Liver (tissue), 9 donors: ENCODE data around the gene HOXC6. TPM values are rescaled to one million over a fixed set of nuclear protein-coding genes. Genes with fewer than 3 reads are reported as not detected.

Experiments
- DNase-seq: peaks from one replicate; pipeline ENCODE4 v3.0.0-alpha.2; 2017; ENCODE audit warnings: low spot score
- H3K27ac ChIP-seq, 2 donors: one replicate each; pipeline ENCODE4 v1.7.0; 2013; ENCODE audit warnings: inconsistent platforms in 2 of 2, low read length in 2 of 2, control low read depth in 1 of 2, low read depth in 1 of 2, mild to moderate bottlenecking in 1 of 2
- H3K27me3 ChIP-seq, 4 donors: one replicate each; pipeline versions ENCODE4 v1.6.1 to v1.7.0; 2013; ENCODE audit warnings: low read length in 3 of 4, inconsistent platforms in 1 of 4, mild to moderate bottlenecking in 1 of 4, moderate library complexity in 1 of 4; ENCODE audit not compliant: control insufficient read depth in 4 of 4, insufficient read depth in 4 of 4
- H3K36me3 ChIP-seq, 4 donors: one replicate each; pipeline versions ENCODE4 v1.6.1 to v1.7.0; 2013; ENCODE audit warnings: low read length in 3 of 4, mild to moderate bottlenecking in 3 of 4, low read depth in 1 of 4, moderate library complexity in 1 of 4; ENCODE audit not compliant: control insufficient read depth in 4 of 4, insufficient read depth in 3 of 4
- H3K4me1 ChIP-seq, 4 donors: one replicate each; pipeline versions ENCODE4 v1.6.1 to v1.7.0; 2013; ENCODE audit warnings: low read length in 3 of 4, mild to moderate bottlenecking in 3 of 4, moderate library complexity in 1 of 4; ENCODE audit not compliant: control insufficient read depth in 4 of 4, insufficient read depth in 4 of 4
- H3K4me3 ChIP-seq, 3 donors: one replicate each; pipeline versions ENCODE4 v1.6.1 to v1.7.0; 2013; ENCODE audit warnings: low read length in 3 of 3, control low read depth in 1 of 3, low read depth in 1 of 3, mild to moderate bottlenecking in 1 of 3
- H3K9ac ChIP-seq, 2 donors: one replicate each; pipeline ENCODE4 v1.7.0; 2013; ENCODE audit warnings: low read length in 2 of 2, mild to moderate bottlenecking in 2 of 2, moderate library complexity in 2 of 2, control low read depth in 1 of 2, low read depth in 1 of 2
- H3K9me3 ChIP-seq, 4 donors: one replicate each; pipeline versions ENCODE4 v1.6.1 to v1.7.0; 2013; ENCODE audit warnings: low read length in 3 of 4; ENCODE audit not compliant: control insufficient read depth in 4 of 4
- ATF3 ChIP-seq: IDR thresholded peaks from 2 replicates; pipeline ENCODE4 v1.6.1; 2016; ENCODE audit warnings: antibody characterized with exemption
- CTCF ChIP-seq: fragments of 150-350 bp; IDR thresholded peaks from 2 replicates; pipeline ENCODE4 v1.5.1; 2017; ENCODE audit warnings: improper control_type of control experiment, low read depth, low read length; ENCODE audit not compliant: missing input control
- EGR1 ChIP-seq, 2 donors: IDR thresholded peaks; 2 replicates each; pipeline ENCODE4 v1.6.1; 2016 to 2018; ENCODE audit warnings: antibody characterized with exemption in 2 of 2, low read depth in 2 of 2
- FOXA1 ChIP-seq: IDR thresholded peaks from 2 replicates; pipeline ENCODE4 v1.6.1; 2016; ENCODE audit warnings: antibody characterized with exemption
- FOXA2 ChIP-seq: IDR thresholded peaks from 2 replicates; pipeline ENCODE4 v1.6.1; 2016; ENCODE audit warnings: antibody characterized with exemption
- GABPA ChIP-seq, 2 donors: IDR thresholded peaks in 1 of 2; conservative IDR thresholded peaks in 1 of 2; 2 replicates each; pipeline ENCODE4 v1.6.1; 2016; ENCODE audit warnings: antibody characterized with exemption in 2 of 2, mild to moderate bottlenecking in 1 of 2, moderate library complexity in 1 of 2
- HNF4A ChIP-seq, 2 donors: conservative IDR thresholded peaks; 2 replicates each; pipeline ENCODE4 v1.6.1; 2016; ENCODE audit warnings: antibody characterized with exemption in 2 of 2, mild to moderate bottlenecking in 2 of 2
- HNF4G ChIP-seq: IDR thresholded peaks from 2 replicates; pipeline ENCODE4 v1.6.1; 2016; ENCODE audit warnings: antibody characterized with exemption
- JUND ChIP-seq, 2 donors: IDR thresholded peaks; 2 replicates each; pipeline ENCODE4 v1.6.1; 2016; ENCODE audit warnings: antibody characterized with exemption in 2 of 2
- MAX ChIP-seq: IDR thresholded peaks from 2 replicates; pipeline ENCODE4 v1.6.1; 2016; ENCODE audit warnings: antibody characterized with exemption
- NR2F2 ChIP-seq: IDR thresholded peaks from 2 replicates; pipeline ENCODE4 v1.6.1; 2016; ENCODE audit warnings: antibody characterized with exemption
- RAD21 ChIP-seq, 2 donors: IDR thresholded peaks; 2 replicates each; pipeline ENCODE4 v1.6.1; 2016; ENCODE audit warnings: antibody characterized with exemption in 2 of 2, mild to moderate bottlenecking in 2 of 2
- REST ChIP-seq: IDR thresholded peaks from 2 replicates; pipeline ENCODE4 v1.6.1; 2016; ENCODE audit warnings: antibody characterized with exemption, mild to moderate bottlenecking
- RXRA ChIP-seq, 2 donors: IDR thresholded peaks; 2 replicates each; pipeline ENCODE4 v1.6.1; 2017 to 2018; ENCODE audit warnings: antibody characterized with exemption in 2 of 2, mild to moderate bottlenecking in 1 of 2
- SP1 ChIP-seq: IDR thresholded peaks from 2 replicates; pipeline ENCODE4 v1.6.1; 2018; ENCODE audit warnings: antibody characterized with exemption, mild to moderate bottlenecking
- TAF1 ChIP-seq: conservative IDR thresholded peaks from 2 replicates; pipeline ENCODE4 v1.6.1; 2016; ENCODE audit warnings: antibody characterized with exemption, mild to moderate bottlenecking
- YY1 ChIP-seq: IDR thresholded peaks from 2 replicates; pipeline ENCODE4 v1.6.1; 2016; ENCODE audit warnings: antibody characterized with exemption, mild to moderate bottlenecking
- ZBTB33 ChIP-seq: IDR thresholded peaks from 2 replicates; pipeline ENCODE4 v1.6.1; 2016; ENCODE audit warnings: antibody characterized with exemption
- WGBS: extraction: QIAGEN DNeasy Blood & Tissue Kit; methylation state at CpG from one replicate; pipeline ENCODE4 v1.1.7; 2013; 5-methylcytosine and 5-hydroxymethylcytosine counted together
- polyA plus RNA-seq, 2 donors: library from polyadenylated mRNA; stranded (reverse) in 1 of 2; unstranded in 1 of 2; fragments of 200-250 nt in 1 of 2; fragments of >200 nt in 1 of 2; fragmentation: Nextera tagmentation in 1 of 2; extraction: Ambion mirVana in 1 of 2; gene quantifications; one replicate each; pipeline versions ENCODE4 v1.2.1 to v1.2.3, GENCODE V29; 2013 to 2015
- total RNA-seq, 2 donors: library from RNA; depleted of rRNA; stranded (reverse); fragments of >200 nt; gene quantifications; one replicate each; pipeline ENCODE4 v1.2.3, GENCODE V29; 2014
- donor health status: healthy.
- donor health status: healthy.
- donor health status: healthy.
- donor health status: healthy.
- donor health status: healthy.

Gene HOXC6
- total and polyA plus RNA-seq, 4 donors: 0.33 TPM; not detected in 3

GRCh38 chr12:53985994-53986685 lies 42.1 kb upstream of the HOXC6 start:
- H3K9ac ChIP-seq: no peak overlapping the region

More at GRCh38 chr12:53985994-53986685, 42.1 kb upstream of the HOXC6 start:
- no peak for DNase-seq
- WGBS: 5% methylated on average over 50 of the region's 50 CpGs
- Histone ChIP-seq H3K9me3 (peaks cover 0 to 7% (median 2%) of the 10 kb centered on the region in 4 donors), H3K4me1 (peaks cover 3 to 14% (median 10%) of the 10 kb centered on the region in 4 donors), H3K4me3 (peak overlapping the region in 1 of 3 donors; percentile 11), H3K27ac (no peak overlapping the region), H3K27me3 (peaks cover 16 to 32% (median 26%) of the 10 kb centered on the region in 4 donors), H3K36me3 (no peaks in the 10 kb centered on the region)
- TF ChIP-seq FOXA1: no peak
- TF ChIP-seq CTCF: no peak
- no peak for TF ChIP-seq RXRA (IDR thresholded peaks at IDR 0.05)
- TF ChIP-seq SP1: no peak
- TF ChIP-seq JUND (IDR thresholded peaks at IDR 0.05): no peak
- TF ChIP-seq MAX: no peak
- TF ChIP-seq RAD21 (IDR thresholded peaks at IDR 0.05): no peak
- no peak for TF ChIP-seq HNF4G
- no peak for TF ChIP-seq EGR1 (IDR thresholded peaks at IDR 0.05; ENCODE audit: low read depth in 2 of 2)
- no peak for TF ChIP-seq REST
- TF ChIP-seq TAF1: no peak
- TF ChIP-seq ZBTB33: no peak
- TF ChIP-seq NR2F2: no peak
- TF ChIP-seq YY1: no peak
- TF ChIP-seq GABPA (IDR thresholded peaks at IDR 0.05 in 1 of 2, conservative IDR thresholded peaks at IDR 0.05 in 1 of 2): no peak
- no peak for TF ChIP-seq FOXA2
- no peak for TF ChIP-seq HNF4A (conservative IDR thresholded peaks at IDR 0.05)
- TF ChIP-seq ATF3: no peak
